Upper lobe of right lung (tissue), 1 donor: ENCODE data around the gene PIP5K1C. TPM values are rescaled to one million over a fixed set of nuclear protein-coding genes. Genes with fewer than 3 reads are reported as not detected.

ENCODE experiments used
- ATAC-seq: fragments of 200-7000 bp; cut with Tn5 transposase; one replicate; pipeline ENCODE4 v1.9.1; 2020; ENCODE audit warnings: mild to moderate bottlenecking, moderate library complexity
- DNase-seq: peaks from one replicate; pipeline ENCODE4 v3.0.0-alpha.2; 2020
- H3K27ac ChIP-seq: fragments of 200-600 bp; one replicate; pipeline ENCODE4 v1.8.0; 2022
- H3K27me3 ChIP-seq: fragments of 200-600 bp; one replicate; pipeline ENCODE4 v1.8.0; 2022; ENCODE audit warnings: mild to moderate bottlenecking
- H3K36me3 ChIP-seq: fragments of 200-600 bp; one replicate; pipeline ENCODE4 v1.8.0; 2022
- H3K4me1 ChIP-seq: fragments of 200-600 bp; one replicate; pipeline ENCODE4 v1.8.0; 2022
- H3K4me3 ChIP-seq: fragments of 200-600 bp; one replicate; pipeline ENCODE4 v1.8.0; 2022; ENCODE audit warnings: mild to moderate bottlenecking
- H3K9me3 ChIP-seq: fragments of 200-600 bp; one replicate; pipeline ENCODE4 v1.8.0; 2022
- CTCF ChIP-seq: fragments of 200-600 bp; IDR thresholded peaks from one replicate; pipeline ENCODE4 v1.8.0; 2022; ENCODE audit warnings: antibody characterized with exemption
- intact Hi-C: fragments of 100-400 bp; cut with DNase I; formaldehyde crosslinking; loops from one replicate; pipeline ENCODE4 v1.11.0; 2022
- total RNA-seq: library from RNA; stranded (reverse); fragmentation: NEBNext Ultra II Directional; extraction: Animal tissue kit (Norgen Biotek cat#: 25700); gene quantifications from one replicate; pipeline ENCODE4 v1.2.1, GENCODE V29; 2021
- donor health status: DM: no; HTN: yes; CAD: no; lungs with severe emphysema.

The PIP5K1C gene
- total RNA-seq, 1 donor from 2014 or later = 42.1 TPM

DNA sequence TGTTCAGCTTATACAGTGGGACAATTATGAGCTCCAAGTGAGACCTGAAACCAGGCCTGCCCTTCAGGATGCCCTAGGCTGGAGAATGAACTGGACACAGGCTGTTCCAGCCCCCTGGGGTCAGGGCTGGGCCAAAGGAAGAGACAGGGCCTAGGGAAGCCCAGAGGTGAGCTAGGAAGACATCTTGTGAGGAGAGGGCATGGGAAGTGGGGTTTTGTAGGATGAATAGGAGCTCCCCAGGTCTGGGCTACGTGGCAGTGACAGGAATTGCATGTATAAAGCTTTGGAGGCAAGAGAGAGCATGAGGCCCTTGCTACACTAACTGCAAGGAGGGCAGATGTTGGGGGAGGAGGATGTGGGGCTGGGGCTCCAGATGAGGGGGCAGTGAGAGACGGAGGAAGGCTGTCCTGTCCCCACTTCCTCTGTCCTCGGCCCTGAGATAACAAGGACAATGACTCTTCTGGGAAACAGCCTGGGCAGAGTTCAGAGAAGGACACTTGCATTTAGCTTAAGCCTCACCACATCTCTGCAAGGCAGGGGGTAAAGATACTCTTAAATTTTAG lies 92.1 kb downstream of the PIP5K1C start:
- ATAC-seq (no peak), DNase-seq (no peak)
- no peak for TF ChIP-seq CTCF
- H3K9me3 ChIP-seq = no peaks in the 10 kb centered on the region
- peak overlapping the region; percentile 59 for H3K27ac ChIP-seq
- intact Hi-C loops = no loop called here
- no peaks in the 10 kb centered on the region for H3K27me3 ChIP-seq
- peaks cover 31% of the 10 kb centered on the region for H3K4me1 ChIP-seq
- H3K4me3 ChIP-seq = no peak overlapping the region
- H3K36me3 ChIP-seq = peaks cover 22% of the 10 kb centered on the region

DNA sequence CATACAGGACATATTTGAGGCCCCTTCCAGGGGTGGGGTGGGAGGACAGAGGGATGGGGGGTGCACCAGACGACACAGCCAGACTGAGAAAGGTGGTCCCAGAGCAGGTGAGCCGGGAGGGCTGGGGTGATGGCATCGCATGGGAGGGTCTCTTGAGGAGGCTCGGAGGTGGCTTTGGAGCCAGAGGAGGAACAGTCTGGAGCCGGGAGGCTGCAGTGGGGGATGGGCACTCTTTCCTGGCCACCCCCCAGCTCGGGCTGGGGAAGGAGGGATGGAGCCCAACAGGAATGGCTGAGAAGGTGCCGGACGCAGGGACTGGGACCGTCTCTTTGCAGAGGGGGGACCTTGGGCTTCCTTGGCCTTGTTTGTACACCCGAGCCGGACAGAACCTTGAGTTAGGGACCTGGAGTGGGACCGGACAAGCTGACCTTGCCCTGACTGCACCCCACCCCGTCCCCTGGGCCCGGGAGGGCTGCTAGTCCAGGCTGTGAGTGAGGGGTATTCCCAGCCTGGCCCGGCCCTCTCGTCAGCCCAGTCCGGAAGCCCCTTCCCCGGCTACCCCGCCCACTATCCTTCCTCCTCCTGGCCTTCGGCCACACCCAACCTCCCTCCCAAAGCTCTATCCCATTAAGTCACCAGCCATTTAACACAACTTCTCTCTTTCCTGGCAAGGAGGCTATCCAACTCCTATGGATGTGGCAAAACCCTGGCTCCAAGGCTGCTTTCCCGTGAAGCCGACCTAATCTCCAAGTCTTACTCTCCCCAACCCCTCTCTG lies 92.8 kb downstream of the PIP5K1C start:
- peak overlapping the region; percentile 45 for H3K4me3 ChIP-seq
- H3K36me3 ChIP-seq = peaks cover 15% of the 10 kb centered on the region
- H3K27ac ChIP-seq = peak overlapping the region; percentile 59
- intact Hi-C loops = no loop called here
- peaks cover 33% of the 10 kb centered on the region for H3K4me1 ChIP-seq
- TF ChIP-seq CTCF = no peak
- DNase-seq = no peak
- H3K9me3 ChIP-seq = no peaks in the 10 kb centered on the region
- peak; percentile 38 for ATAC-seq
- H3K27me3 ChIP-seq = no peaks in the 10 kb centered on the region

- H3K27ac ChIP-seq = peak within 1 kb of the TSS; percentile 59
- peaks cover 33% of the 10 kb centered on the region for H3K4me1 ChIP-seq
- intact Hi-C loops = no loop called here
- TF ChIP-seq CTCF = no peak
- ATAC-seq = peak; percentile 55
- H3K27me3 ChIP-seq = no peaks in the 10 kb centered on the region
- peaks cover 8% of the 10 kb centered on the region for H3K36me3 ChIP-seq
- DNase-seq = peak; percentile 83
- H3K9me3 ChIP-seq = no peaks in the 10 kb centered on the region
- peak within 1 kb of the TSS; percentile 45 for H3K4me3 ChIP-seq
These were observed 93.5 kb downstream of the PIP5K1C start, which contains the start of gene TBXA2R for GRCh38 chr19:3606690-3607289. TSS of gene TBXA2R (minus strand) at chr19:3606875. CDS start at chr19:3600634, 6,241 bp downstream.

DNA sequence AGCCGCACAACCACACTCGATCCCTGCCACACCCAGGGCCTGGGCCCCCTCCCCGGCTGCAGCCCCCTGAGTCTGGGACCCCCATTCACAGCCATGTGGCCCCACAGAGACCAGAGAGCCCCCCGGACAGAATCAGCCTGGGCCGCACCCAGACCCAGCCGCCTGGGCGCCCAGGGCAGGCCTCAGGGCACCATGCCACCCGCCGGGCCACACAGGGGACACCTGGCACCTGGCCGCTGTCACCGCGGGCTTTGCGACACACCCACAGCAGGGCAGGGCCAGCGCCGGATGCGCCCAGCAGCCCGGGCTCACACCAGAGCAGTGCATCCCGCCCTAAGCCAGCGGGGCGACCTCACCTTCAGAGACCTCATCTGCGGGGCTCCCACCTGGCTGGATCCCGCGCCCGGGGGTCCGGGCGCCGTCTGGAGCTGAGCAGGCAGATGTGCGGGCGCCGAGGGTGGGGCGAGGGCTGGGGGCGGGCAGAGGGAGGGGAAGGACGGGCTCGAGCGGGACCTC lies 94.0 kb downstream of the PIP5K1C start:
- Histone ChIP-seq H3K27me3 (no peaks in the 10 kb centered on the region), H3K4me1 (peaks cover 33% of the 10 kb centered on the region), H3K9me3 (no peaks in the 10 kb centered on the region), H3K27ac (peak overlapping the region; percentile 11), H3K4me3 (peak overlapping the region; percentile 45), H3K36me3 (peaks cover 2% of the 10 kb centered on the region)
- TF ChIP-seq CTCF = no peak
- DNase-seq (peak; percentile 69), ATAC-seq (peak; percentile 40)
- intact Hi-C loops = no loop called here

GRCh38 chr19:3605770-3606169 lies 94.5 kb downstream of the PIP5K1C start:
- Histone ChIP-seq H3K4me1 (peaks cover 33% of the 10 kb centered on the region), H3K27ac (peak overlapping the region; percentile 11), H3K4me3 (peak overlapping the region; percentile 45), H3K27me3 (no peaks in the 10 kb centered on the region), H3K9me3 (no peaks in the 10 kb centered on the region), H3K36me3 (no peaks in the 10 kb centered on the region)
- no peak for TF ChIP-seq CTCF
- intact Hi-C loops = no loop called here
- DNase-seq = no peak
- ATAC-seq = no peak
